NCI-H524 (cell line): ENCODE measurements around the gene PPM1J.
A peak's percentile ranks its signal among the peaks of the same experiment; 100 is the strongest.
"Not testable (repeated sequence)": the region's sequence is repeated elsewhere in the genome, so short reads cannot be mapped to it uniquely, and the experiment has no call there.

Experiments
- DNase-seq, 2 experiments: peaks; one replicate each; lab custom pipeline; 2025; lab: John Stamatoyannopoulos, UW

Gene PPM1J

GRCh38 chr1:112721966-112722524 lies 6.9 kb upstream of the PPM1J start:
- DNase-seq, result peak in 1 of 2 experiments; percentile 17

DNA sequence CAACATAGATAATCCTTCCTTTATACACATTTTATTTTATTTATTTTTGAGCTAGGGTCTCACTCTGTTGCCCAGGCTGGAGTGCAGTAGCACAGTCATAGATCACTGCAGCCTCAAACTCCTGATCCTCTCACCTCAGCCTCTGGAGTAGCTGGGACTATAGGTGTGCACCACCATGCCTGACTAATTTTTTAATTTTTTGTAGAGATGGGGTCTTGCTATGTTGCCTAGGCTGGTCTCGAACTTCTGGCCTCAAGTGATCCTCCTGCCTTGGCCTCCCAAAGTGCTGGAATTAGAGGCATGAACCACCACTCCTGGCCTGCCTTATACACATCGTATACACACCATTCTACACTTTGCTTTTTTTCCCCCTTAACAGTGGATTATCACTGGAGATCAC lies 6.2 kb upstream of the PPM1J start:
- not testable (repeated sequence) for DNase-seq

- no peak for DNase-seq
These were observed 5.7 kb upstream of the PPM1J start for GRCh38 chr1:112720800-112721199.

- DNase-seq, result no peak
These were observed 4.6 kb upstream of the PPM1J start for GRCh38 chr1:112719706-112720105.

DNA sequence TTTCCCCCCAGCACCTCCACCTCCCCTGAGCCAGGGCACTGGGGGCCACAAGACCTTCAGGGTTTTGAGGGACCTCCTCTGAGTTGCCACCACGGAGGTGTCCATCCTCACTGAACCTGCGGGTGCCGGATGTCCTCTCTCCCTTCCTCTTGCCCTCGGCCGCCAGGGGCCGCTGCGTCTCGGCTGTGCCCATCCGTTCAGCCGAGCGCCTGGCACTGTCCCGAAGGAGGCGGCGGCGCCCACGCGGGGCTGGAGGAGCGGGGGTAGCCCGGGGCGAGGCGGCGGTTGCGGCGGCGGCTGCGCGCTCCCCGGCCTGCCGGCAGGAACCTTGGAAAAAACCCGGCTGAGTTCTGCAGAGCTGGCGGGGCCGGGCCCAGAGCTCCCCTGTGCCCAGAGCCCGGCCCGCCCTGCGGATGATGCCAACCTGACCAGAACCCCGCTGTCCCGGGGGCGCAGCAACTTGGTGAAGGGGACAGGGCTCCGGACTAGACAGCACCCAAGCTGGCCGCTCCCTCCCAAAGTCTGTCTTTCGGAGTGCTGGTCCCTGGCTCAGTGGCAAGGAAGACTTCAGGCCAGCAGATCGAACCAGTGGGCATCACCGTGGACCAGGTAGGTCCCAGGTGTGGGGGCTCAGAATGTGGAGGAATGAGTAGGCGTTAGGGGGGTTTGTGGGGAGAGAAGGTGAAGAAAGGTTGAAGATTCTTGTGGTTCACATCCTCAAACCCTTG lies 3.7 kb upstream of the PPM1J start:
- peak; percentile 36 to 63 for DNase-seq

DNA sequence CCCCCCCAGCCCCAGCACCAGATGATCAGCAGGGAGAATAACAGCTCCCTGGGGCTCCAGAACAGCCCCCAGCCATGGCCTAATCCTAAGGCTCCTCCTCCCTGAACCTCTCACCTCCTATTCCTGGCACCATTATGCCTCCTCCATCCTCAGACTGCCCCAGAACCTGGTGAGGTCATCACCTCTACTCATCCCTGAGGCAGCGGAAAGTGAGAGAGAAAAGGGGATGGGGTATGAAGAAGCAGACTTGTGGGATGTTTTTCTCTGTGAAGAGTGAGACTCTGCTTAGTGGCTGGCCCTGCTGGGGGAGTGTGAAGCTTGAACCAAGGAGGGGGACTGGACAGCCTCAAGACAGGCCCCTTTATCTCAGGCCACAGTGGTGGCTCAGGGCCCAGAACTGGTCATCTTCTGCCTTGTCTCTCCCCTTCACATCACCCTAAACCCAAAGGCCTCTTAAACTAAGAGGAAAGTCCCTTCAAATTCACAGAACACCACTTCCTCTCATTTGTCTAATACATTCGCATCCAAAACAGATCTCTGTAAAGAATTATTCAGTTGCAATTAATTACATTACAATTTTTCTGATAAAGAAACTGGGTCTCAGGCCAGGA lies 2.2 kb upstream of the PPM1J start:
- peak in 1 of 2 experiments; percentile 8 for DNase-seq

DNA sequence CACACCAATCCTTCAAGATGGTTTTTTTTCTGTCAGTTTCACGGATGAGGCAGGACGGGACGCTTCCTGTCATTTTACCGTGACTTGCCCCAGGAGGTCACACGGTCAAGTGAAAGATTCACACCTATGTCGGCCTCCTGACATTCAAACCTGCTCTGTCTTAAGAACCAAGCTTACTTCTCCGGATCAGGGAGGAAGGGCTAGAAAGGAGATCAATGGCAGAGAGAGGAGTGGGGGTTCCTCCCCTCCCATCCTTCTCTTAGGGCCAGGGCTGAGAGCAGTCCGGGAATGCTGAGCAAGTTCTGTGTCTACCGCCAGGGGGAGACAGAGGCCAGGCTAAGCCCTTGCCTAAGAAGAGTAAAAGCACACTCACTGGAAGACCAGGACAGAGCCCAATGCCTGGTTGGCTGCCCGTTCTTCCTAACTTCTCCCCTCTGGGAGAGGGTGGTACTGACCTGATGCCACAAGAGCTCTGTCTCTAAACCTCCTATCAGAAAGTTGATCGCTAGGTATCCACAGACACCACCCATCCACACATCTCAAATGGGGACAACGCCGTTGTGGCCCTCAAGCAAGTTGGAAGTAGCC lies 1.1 kb upstream of the PPM1J start:
- peak; percentile 76 to 86 for DNase-seq

- peak in 1 of 2 experiments; percentile 32 for DNase-seq
These were observed 544 bp downstream of the PPM1J start for GRCh38 chr1:112714313-112715263.

DNA sequence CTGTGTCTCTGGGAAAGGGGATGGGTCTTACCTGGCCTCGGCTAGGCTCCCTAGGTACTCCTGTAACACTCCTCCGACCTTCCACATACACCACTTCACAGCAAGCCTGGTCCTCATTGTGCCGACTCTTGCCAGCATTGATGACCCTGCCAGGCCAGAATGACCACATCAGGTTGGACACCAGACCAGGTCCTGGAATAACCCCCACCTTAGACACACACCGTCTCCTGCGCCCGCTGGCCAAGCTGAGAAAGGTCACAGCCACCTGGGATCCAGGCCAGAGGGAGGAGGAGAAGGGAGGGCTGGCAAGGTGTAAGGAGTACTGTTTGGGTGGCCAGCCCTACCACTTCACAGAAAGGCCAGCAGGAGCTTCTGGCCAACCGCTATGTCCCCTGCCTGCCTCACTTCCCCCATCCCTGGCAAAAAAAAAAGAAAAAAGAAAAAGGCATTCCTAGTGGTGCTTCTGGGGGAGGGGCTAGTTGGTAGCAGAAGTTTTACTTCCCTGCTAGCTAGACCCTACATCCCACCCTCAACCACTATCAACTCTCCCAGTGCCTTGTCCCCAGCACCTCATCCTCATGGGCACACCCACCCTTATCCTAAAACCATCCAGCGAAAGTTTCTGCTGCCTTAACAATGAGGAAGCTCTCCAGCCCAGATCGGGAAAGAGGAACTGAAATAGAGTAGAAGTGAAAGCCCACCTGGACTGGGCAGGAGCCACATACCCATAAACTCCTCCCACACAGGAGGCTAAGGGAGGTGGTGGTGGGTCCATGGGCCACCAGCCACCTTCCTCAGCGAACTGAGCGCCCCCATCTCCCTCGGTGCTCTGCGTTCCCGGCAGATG lies 1.4 kb downstream of the PPM1J start:
- DNase-seq, result peak in 1 of 2 experiments; percentile 27

DNA sequence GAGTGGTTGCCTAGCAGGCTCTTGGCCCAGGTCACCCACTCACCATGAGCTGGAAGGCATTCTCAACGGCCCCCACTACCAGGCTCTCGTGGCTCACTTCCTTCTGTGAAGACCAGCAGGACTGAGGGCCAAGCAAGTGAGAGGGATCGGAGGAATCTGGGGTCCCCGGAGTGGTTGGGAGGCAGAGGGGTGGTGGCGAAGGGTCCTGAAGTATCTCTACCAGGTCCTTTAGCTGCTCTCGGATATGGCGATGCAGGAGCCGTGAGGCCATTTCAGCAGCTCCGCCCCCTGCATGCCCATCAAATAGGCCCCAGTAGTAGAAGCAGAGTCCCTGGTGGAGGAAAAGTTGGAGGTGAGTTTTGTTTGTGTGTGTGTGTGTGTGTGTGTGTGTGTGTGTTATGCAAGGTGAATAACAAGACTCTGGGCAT lies 2.4 kb downstream of the PPM1J start:
- DNase-seq, result no peak

DNA sequence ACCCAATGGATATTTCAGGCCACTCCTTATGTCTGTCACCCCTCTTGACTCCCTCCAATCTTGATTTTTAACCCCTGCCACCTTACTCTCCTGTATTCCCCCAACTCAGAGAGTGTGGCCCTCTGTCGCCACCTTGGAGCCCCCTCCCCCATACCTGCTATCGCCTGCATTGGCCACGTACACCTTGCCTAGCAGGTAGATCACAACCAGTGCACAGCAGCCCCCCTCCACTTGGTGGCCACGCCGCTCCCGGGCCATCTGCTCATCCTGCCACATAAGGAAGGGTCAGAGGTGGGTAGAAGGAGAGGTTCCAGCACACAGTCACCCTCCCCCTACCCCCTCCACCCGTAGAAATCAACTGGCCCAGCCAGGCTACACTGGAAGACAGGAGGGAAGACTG lies 2.9 kb downstream of the PPM1J start:
- no peak for DNase-seq

DNA sequence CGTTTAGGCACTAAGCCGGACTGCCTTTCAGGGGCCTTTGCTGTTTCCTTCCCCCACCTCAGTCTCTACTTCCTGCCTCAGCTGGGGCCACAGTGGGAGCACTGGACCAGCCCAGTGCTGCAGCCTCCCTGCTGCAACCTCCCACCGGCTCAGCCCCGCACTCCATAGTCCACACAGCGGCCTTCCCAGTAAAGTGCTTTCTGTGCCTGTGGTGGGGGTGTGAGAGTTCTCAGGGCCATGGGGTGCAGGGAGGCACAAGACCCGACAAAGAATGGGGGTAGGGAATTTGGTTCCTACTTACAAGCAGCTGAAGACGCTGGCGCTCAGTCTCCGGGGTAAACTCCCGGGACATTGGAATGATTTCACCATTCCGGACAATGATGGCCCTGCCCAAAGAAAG lies 3.5 kb downstream of the PPM1J start:
- DNase-seq, result no peak

DNA sequence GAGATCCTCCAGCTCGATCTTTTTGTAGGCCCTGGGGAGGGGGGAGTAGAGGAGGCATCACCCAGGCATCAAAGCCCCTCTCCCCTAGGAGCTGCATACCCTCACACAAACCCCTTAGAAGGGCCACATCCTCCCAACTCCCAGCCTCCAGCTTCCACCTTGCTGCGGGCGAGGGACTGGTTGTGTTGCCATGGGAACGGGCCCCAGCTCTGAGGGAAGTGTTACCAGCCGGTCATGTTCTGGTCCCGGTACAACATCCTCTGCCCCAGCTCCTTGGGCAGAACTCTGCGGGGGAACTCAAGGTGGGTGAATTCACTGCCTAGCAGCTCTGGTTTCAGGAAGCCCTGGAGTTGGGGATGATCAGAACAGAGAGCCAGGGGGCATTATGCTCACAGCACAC lies 4.1 kb downstream of the PPM1J start:
- peak; percentile 15 to 18 for DNase-seq

DNA sequence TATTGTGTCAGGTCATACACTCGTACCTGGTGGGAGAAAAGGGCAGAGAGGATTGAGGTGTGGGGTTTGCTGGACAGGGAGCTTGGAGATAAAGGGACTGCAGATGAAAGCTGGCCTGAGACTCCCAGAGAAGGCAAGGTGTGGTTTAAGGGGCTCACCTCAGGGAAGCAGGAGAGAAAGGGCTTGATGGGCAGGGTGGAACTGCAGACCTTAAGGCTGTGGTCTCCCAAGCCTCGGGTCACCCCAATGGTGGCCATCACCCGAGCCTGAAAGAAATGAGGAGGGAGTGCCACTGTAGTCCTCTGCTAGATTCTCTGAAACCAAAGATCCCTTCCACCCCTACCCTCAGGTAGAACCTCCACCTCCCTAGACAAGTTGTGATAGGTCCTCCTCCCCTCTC lies 4.5 kb downstream of the PPM1J start:
- DNase-seq, result no peak

GRCh38 chr1:112710159-112710558 lies 5.0 kb downstream of the PPM1J start:
- DNase-seq, result no peak

- no peak for DNase-seq
These were observed 6.6 kb downstream of the PPM1J start for GRCh38 chr1:112708489-112708888.

- DNase-seq, result no peak
These were observed 7.1 kb downstream of the PPM1J start for GRCh38 chr1:112708002-112708448.

DNA sequence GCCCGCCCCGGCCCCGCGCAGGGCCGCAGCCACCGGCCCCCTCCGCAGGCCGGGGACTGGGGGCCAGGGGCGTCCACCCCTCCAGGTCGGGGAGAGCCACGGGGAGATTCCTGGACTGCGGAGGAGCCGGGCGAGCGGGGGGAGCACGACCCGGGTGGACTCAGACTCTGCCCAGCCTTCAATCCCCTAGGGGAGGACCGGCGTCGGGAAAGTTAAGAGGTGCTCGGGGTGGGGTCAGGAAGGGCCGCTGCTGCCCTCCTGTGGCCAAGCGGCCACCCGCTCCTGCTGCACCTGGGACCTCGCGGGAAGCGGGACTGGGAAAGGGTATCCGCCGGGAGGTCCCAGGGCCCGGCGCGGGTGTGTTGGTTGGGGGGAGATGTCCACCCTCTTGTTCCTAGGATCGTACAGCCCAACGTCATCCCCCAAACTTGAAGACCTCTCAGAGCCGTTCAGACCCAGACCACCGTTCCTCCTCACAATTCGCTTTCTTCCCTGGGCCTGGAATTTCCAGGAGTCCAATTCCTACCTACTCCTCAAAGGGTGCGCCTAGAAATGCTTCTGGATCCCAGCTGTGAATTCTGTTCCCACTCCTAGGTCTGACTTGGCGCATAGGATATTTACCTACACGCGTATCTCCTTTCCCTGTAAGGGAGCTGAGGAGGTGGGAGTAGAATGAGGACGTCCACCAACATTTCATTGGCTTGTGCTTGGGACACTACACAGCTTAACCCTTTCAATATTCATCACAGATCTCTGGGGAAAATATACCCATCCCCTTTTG lies 7.7 kb downstream of the PPM1J start:
- peak; percentile 52 to 72 for DNase-seq

GRCh38 chr1:112706505-112707220 lies 8.5 kb downstream of the PPM1J start, which contains the start of gene RHOC:
RHOC (minus strand) TSS chr1:112707127; CDS start chr1:112703799, 3,328 bp downstream.
- peak in 1 of 2 experiments; percentile 35 for DNase-seq
